ENCODE results near the gene NDUFV1.
"Not testable (repeated sequence)": the region's sequence is repeated elsewhere in the genome, so short reads cannot be mapped to it uniquely, and the experiment has no call there.

Gene NDUFV1

GRCh38 chr11:67627812-67628624 lies 21.3 kb downstream of the NDUFV1 start:
- DNase-seq = no peak

- no peak for DNase-seq
Measured at GRCh38 chr11:67628710-67629385, 22.1 kb downstream of the NDUFV1 start.

GRCh38 chr11:67629386-67630227 lies 22.9 kb downstream of the NDUFV1 start, which contains the start of gene NUDT8:
Gene NUDT8, minus strand, starts transcription at chr11:67629937. Its CDS starts 26 bp downstream, at chr11:67629911.
- peak; percentile 90 for DNase-seq

GRCh38 chr11:67630228-67630942 lies 23.6 kb downstream of the NDUFV1 start:
- DNase-seq = peak; percentile 98

- DNase-seq = no peak
Measured at GRCh38 chr11:67630943-67631331, 24.2 kb downstream of the NDUFV1 start.

- DNase-seq = no peak
Measured at GRCh38 chr11:67631411-67631810, 24.7 kb downstream of the NDUFV1 start.

- DNase-seq = no peak
Measured at GRCh38 chr11:67631853-67632174, 25.1 kb downstream of the NDUFV1 start.

GRCh38 chr11:67632175-67632981 lies 25.6 kb downstream of the NDUFV1 start:
- DNase-seq = no peak

- no peak for DNase-seq
Measured at GRCh38 chr11:67632982-67633755, 26.4 kb downstream of the NDUFV1 start.

- DNase-seq = no peak
Measured at GRCh38 chr11:67633758-67634365, 27.1 kb downstream of the NDUFV1 start.

- DNase-seq = peak; percentile 84
Measured at GRCh38 chr11:67634366-67635230, 27.9 kb downstream of the NDUFV1 start.

GRCh38 chr11:67635231-67635521 lies 28.4 kb downstream of the NDUFV1 start:
- no peak for DNase-seq

GRCh38 chr11:67636962-67637361 lies 30.2 kb downstream of the NDUFV1 start:
- DNase-seq = no peak

GRCh38 chr11:67637441-67637840 lies 30.7 kb downstream of the NDUFV1 start:
- DNase-seq = not testable (repeated sequence)

- DNase-seq = no peak
Measured at GRCh38 chr11:67638535-67639437, 32.0 kb downstream of the NDUFV1 start.

- no peak for DNase-seq
Measured at GRCh38 chr11:67639438-67639859, 32.7 kb downstream of the NDUFV1 start, which contains the start of gene TBX10. Gene TBX10, minus strand, starts transcription at chr11:67639763. Its CDS starts 291 bp downstream, at chr11:67639472.

GRCh38 chr11:67640021-67640757 lies 33.5 kb downstream of the NDUFV1 start:
- DNase-seq = peak; percentile 20
